PFSK-1 (cell line): Measurements from ENCODE around the gene SIGMAR1.

Experiments
- FOXP2 ChIP-seq: optimal IDR thresholded peaks from 2 replicates; pipeline ENCODE3; 2011; ENCODE audit warnings: borderline replicate concordance, control low read depth, inconsistent platforms; ENCODE audit not compliant: insufficient read depth; ENCODE audit errors: extremely low read length, extremely low read depth
- POLR2AphosphoS5 ChIP-seq: IDR thresholded peaks from 2 replicates; pipeline ENCODE4 v1.6.1; 2012; ENCODE audit warnings: low read depth, mild to moderate bottlenecking, control low read depth, low read length, moderate library complexity
- REST ChIP-seq, 2 experiments: IDR thresholded peaks; 2 replicates each; pipeline versions ENCODE4 v1.6.1 to v1.8.0; 2011 to 2012; ENCODE audit warnings: low read depth in 2 of 2, low read length in 2 of 2, control low read depth in 1 of 2, inconsistent platforms in 1 of 2, mild to moderate bottlenecking in 1 of 2, moderate library complexity in 1 of 2; ENCODE audit not compliant: insufficient read depth in 1 of 2
- SIN3A ChIP-seq: IDR thresholded peaks from 2 replicates; pipeline ENCODE4 v1.6.1; 2012; ENCODE audit warnings: mild to moderate bottlenecking, low read length, moderate library complexity, borderline replicate concordance; ENCODE audit not compliant: insufficient read depth
- TAF1 ChIP-seq: IDR thresholded peaks from 2 replicates; pipeline ENCODE4 v1.6.1; 2012; ENCODE audit warnings: low read length, control low read depth, borderline replicate concordance; ENCODE audit not compliant: insufficient read depth

SIGMAR1 gene

GRCh38 chr9:34585946-34586669, 51.5 kb downstream of the SIGMAR1 start:
- TF ChIP-seq TAF1 (no peak), FOXP2 (no peak)

- TF ChIP-seq SIN3A (no peak), TAF1 (no peak), REST (IDR thresholded peaks at IDR 0.05; ENCODE audit: insufficient read depth in 1 of 2, low read depth in 2 of 2, low read length in 2 of 2) (no peak), FOXP2 (no peak), POLR2AphosphoS5 (no peak)
Observed at GRCh38 chr9:34584970-34585369, 52.6 kb downstream of the SIGMAR1 start.
